Adipocyte (in vitro differentiated cells): ENCODE results near the gene ACOT12.
A peak's percentile ranks its signal among the peaks of the same experiment; 100 is the strongest.

Source experiments
- DNase-seq: peaks from one replicate; pipeline ENCODE4 v3.0.0-alpha.2; 2015; ENCODE audit warnings: low read depth
- H3K27me3 ChIP-seq: replicated peaks from 2 replicates; pipeline ENCODE4 v1.7.0; 2013; ENCODE audit warnings: mild to moderate bottlenecking, low read length, moderate library complexity; ENCODE audit not compliant: control insufficient read depth, insufficient read depth
- H3K36me3 ChIP-seq: 2 replicates; pipeline ENCODE4 v1.7.0; 2013; ENCODE audit warnings: low read length, mild to moderate bottlenecking, moderate library complexity; ENCODE audit not compliant: control insufficient read depth, insufficient read depth, severe bottlenecking
- H3K4me1 ChIP-seq: 2 replicates; pipeline ENCODE4 v1.7.0; 2013; ENCODE audit warnings: mild to moderate bottlenecking, low read length, moderate library complexity; ENCODE audit not compliant: control insufficient read depth, insufficient read depth
- H3K4me3 ChIP-seq: 2 replicates; pipeline ENCODE4 v1.7.0; 2013; ENCODE audit warnings: mild to moderate bottlenecking, low read length, moderate library complexity
- H3K9ac ChIP-seq: 2 replicates; pipeline ENCODE4 v1.7.0; 2013; ENCODE audit warnings: mild to moderate bottlenecking, low read length, moderate library complexity
- H3K9me3 ChIP-seq: 2 replicates; pipeline ENCODE4 v1.7.0; 2013; ENCODE audit warnings: mild to moderate bottlenecking, low read length, moderate library complexity; ENCODE audit not compliant: control insufficient read depth

Gene ACOT12

DNA sequence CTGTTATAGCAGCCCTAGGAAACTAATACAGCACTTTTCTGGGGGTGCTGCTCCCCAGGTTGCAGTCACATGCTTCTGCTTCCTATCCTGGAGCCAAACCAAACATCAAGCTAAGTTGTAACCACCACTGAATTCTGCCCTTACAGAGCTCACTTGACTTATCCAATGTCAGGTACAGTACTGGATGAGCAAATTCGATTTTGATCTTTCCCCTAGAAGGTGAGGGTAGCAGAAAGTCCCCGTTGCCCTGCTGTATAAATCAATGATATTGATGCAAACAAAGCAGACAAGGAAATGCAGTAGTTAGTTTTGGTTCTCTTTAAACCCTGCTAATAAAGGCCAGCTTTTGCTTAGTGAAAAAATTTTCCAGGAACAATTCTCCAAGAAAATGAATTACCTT lies 56.1 kb downstream of the ACOT12 start:
- Histone ChIP-seq H3K4me3 (no peak overlapping the region), H3K27me3 (no peaks in the 10 kb centered on the region), H3K9me3 (no peaks in the 10 kb centered on the region), H3K36me3 (no peaks in the 10 kb centered on the region), H3K4me1 (peaks cover 3% of the 10 kb centered on the region), H3K9ac (no peak overlapping the region)
- no peak for DNase-seq

DNA sequence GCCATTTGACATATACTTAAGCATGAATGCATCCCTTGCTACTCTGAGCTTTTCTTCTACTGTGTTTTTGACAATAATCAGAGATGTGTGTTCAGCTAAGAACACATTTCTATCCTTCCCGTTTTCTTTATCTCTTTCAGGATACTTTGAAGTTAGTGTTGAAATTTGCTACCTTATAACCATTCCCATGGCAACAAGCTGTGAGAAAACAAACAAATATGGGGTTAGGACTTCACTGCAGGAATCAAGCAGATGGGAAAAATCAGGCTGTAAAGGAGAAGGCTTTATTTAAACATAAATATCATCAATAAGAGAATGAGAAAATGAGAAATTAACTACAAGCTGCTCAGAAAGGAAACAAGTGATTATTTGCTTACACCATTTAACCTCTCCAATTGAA lies 57.4 kb downstream of the ACOT12 start:
- H3K4me3 ChIP-seq: no peak overlapping the region

DNA sequence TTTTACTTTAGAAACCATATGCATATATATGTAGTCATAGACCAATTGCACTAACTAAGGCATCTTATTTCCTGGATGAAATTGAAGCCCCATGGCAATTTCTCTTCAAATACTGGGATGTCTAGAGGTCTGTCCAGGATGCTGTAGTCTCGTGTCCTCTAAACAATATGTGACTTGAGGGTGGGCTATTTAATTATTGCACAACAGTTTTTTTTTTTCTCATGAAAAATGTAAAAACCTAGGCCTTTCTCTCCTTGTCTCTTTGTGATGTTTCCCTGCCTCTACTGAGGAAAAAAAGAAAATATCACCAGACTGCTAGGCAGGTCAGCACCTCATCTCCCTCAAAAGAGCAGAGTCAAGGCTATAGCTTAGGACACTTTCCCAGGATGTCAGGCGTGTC lies 58.0 kb downstream of the ACOT12 start:
- no peak overlapping the region for H3K9ac ChIP-seq
- no peaks in the 10 kb centered on the region for H3K36me3 ChIP-seq
- no peak for DNase-seq

More for the DNA sequence above, 57.4 kb downstream of the ACOT12 start:
- Histone ChIP-seq H3K9me3 (no peaks in the 10 kb centered on the region), H3K4me1 (peaks cover 3% of the 10 kb centered on the region), H3K27me3 (no peaks in the 10 kb centered on the region), H3K36me3 (no peaks in the 10 kb centered on the region), H3K9ac (no peak overlapping the region)
- no peak for DNase-seq

DNA sequence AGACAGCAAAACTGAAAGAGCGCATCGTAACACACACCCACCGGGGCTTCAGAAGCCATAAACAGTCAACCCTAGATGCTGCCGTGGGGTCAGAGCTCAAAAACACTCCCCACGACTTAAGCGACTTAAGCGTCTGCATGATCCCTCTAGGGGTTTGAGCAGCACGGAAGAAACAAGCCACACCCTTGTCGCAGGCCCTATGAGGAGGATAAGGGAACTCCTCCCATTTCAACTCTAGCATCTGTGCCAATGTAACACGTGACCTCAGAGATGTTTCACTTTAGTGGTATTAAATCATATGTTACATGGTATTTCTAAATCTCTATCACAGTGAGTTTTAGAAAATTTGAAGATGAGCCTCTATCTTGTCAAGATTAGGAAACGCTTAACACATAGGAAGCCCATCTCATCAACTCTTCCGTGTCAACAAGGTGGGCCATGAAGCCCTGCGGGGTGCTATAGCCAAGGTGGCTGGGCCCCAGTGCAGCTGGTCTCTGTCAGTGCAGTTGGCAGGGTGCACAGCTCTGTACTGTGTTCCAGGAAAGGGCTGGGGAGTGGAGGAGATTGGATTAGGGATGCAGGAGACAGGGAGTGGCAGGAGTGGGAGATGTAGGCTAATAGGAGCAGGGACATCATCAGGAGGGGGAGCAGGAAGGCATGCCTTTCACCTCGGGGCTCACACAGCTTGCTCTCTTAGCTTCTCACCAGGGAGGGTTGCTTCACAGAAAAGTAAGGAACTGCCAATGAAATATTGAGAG lies 59.5 kb downstream of the ACOT12 start:
- H3K4me3 ChIP-seq: peak overlapping the region; percentile 79
- H3K27me3 ChIP-seq: no peaks in the 10 kb centered on the region
- DNase-seq: no peak
- peaks cover 3% of the 10 kb centered on the region for H3K4me1 ChIP-seq
- no peaks in the 10 kb centered on the region for H3K36me3 ChIP-seq
- peak overlapping the region; percentile 45 for H3K9ac ChIP-seq
- no peaks in the 10 kb centered on the region for H3K9me3 ChIP-seq

More for the DNA sequence above, 58.0 kb downstream of the ACOT12 start:
- no peaks in the 10 kb centered on the region for H3K9me3 ChIP-seq
- H3K27me3 ChIP-seq: no peaks in the 10 kb centered on the region
- H3K4me1 ChIP-seq: peaks cover 3% of the 10 kb centered on the region
- no peak overlapping the region for H3K4me3 ChIP-seq

DNA sequence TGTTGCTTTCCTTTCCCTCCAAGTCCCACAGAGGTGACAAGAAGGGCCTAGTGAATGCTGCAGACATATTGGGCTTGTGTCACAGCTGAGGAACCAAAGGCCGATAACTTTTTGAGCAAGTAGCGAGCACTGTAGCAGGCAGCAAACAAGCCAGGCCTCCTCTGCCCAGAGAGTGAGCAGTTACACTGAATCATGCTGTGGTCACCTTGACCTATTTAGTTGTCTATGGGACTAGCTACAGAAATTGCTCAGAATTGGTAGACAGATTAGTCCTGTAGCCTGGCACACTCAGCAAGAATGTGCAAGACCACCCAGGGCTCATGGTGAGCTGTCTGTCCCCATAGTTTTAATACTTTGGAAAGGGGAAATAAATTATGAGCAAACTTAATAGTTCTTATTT lies 67.4 kb downstream of the ACOT12 start:
- H3K4me3 ChIP-seq: no peak overlapping the region
- no peaks in the 10 kb centered on the region for H3K9me3 ChIP-seq
- H3K27me3 ChIP-seq: no peaks in the 10 kb centered on the region
- H3K4me1 ChIP-seq: no peaks in the 10 kb centered on the region
- H3K36me3 ChIP-seq: no peaks in the 10 kb centered on the region
- DNase-seq: no peak
- H3K9ac ChIP-seq: no peak overlapping the region

DNA sequence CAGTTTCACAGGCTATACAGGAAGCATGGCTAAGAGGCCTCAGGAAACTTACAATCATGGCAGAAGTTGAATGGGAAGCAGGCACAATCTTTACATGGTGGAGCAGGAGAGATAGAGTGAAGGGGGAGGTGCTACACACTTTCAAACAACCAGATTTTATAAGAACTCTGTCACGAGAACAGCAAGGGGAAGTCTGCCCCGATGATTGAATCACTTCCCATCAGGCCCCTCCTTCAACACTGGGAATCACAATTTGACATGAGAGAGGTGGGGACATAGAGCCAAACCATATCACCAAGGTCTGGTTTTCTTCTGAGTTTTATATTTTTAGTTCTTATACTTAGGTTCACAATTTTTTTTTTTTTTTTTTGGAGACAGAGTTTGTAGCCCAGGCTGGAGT lies 76.4 kb downstream of the ACOT12 start:
- Histone ChIP-seq H3K9ac (no peak overlapping the region), H3K27me3 (no peaks in the 10 kb centered on the region), H3K4me3 (no peak overlapping the region), H3K4me1 (peaks cover 11% of the 10 kb centered on the region), H3K9me3 (no peaks in the 10 kb centered on the region), H3K36me3 (peaks cover 20% of the 10 kb centered on the region)
- DNase-seq: no peak

DNA sequence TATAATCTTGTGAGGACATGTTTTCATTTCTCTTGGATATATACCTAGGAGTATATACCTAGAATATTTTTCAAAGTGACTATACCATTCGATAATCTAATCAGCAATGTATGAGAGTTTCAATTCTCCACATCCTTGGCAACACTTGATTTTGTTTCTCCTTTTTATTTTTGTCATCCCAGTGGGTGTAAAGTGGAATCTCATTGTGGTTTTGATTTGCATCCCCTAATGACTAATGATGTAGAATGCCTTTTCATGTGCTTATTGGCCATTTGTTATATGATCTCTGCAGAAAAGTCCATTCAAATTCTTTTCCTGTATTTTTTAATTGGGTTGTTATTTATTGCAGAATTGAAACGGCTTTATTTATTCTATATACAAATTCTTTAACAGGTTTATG lies 77.4 kb downstream of the ACOT12 start:
- Histone ChIP-seq H3K36me3 (peaks cover 29% of the 10 kb centered on the region), H3K4me3 (no peak overlapping the region), H3K9ac (no peak overlapping the region), H3K9me3 (no peaks in the 10 kb centered on the region), H3K4me1 (peaks cover 11% of the 10 kb centered on the region), H3K27me3 (no peaks in the 10 kb centered on the region)
- DNase-seq: no peak

DNA sequence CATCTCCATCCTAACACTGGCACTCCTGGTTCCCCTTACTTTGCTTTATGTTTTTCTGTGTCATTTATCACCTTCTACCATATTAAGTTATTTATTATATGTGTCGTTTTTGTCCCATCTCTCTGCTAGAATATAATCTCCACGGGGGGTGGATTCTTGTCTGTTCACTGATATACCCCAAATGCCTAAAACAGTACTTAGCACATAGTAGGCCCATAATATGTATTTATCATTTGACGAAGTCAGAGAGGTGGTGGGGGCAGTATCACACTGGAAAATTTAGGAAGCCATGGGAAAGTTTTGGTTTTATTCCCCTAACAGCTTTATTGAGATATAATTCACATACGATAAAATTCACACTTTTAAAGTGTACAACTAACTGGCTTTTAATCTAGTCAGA lies 78.1 kb downstream of the ACOT12 start:
- no peak overlapping the region for H3K9ac ChIP-seq
- DNase-seq: no peak
- H3K4me3 ChIP-seq: no peak overlapping the region
- H3K27me3 ChIP-seq: no peaks in the 10 kb centered on the region
- peaks cover 37% of the 10 kb centered on the region for H3K36me3 ChIP-seq
- no peaks in the 10 kb centered on the region for H3K9me3 ChIP-seq
- H3K4me1 ChIP-seq: peaks cover 11% of the 10 kb centered on the region

DNA sequence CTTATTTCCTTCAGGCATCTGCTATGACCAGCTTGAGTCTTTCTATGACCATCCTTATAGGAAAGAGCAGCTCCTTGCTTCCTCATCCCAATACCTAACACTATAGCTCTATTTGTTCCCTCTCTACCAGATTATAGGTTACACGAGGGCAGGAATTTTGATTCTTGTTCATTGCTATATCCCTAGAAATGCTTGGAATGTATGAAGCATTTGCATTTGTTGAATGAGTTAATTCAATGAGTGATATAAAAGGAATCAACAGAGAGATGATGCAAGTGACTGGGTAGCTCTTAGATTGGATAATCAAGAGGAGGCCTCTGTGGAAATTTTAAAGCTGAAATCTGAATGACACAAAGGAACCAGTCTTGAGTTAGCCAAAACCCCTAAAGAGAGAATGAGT lies 78.6 kb downstream of the ACOT12 start:
- peaks cover 11% of the 10 kb centered on the region for H3K4me1 ChIP-seq
- H3K9ac ChIP-seq: no peak overlapping the region
- H3K27me3 ChIP-seq: no peaks in the 10 kb centered on the region
- peak; percentile 63 for DNase-seq
- H3K36me3 ChIP-seq: peaks cover 42% of the 10 kb centered on the region
- H3K4me3 ChIP-seq: no peak overlapping the region
- H3K9me3 ChIP-seq: no peaks in the 10 kb centered on the region

DNA sequence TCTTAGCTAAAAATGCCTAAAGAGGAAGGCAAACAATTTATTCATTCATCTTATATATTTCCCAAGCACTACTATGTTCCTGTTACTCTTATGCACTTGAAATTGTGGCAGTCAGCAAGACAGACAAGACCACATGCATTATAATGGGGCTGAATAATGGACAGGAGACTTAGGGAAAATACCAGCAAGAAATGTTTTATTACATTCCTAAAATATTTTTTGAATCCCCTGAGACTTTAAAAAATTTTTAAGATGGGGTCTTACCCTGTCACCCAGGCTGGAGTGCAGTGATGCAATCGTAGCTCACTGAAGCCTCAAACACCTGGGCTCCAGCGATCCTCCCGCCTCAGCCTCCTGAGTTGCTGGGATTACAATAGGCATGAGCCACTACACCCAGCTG lies 79.4 kb downstream of the ACOT12 start:
- no peak overlapping the region for H3K4me3 ChIP-seq
- H3K9ac ChIP-seq: no peak overlapping the region
- H3K9me3 ChIP-seq: no peaks in the 10 kb centered on the region
- peaks cover 11% of the 10 kb centered on the region for H3K4me1 ChIP-seq
- H3K27me3 ChIP-seq: no peaks in the 10 kb centered on the region
- DNase-seq: no peak
- H3K36me3 ChIP-seq: peaks cover 48% of the 10 kb centered on the region

DNA sequence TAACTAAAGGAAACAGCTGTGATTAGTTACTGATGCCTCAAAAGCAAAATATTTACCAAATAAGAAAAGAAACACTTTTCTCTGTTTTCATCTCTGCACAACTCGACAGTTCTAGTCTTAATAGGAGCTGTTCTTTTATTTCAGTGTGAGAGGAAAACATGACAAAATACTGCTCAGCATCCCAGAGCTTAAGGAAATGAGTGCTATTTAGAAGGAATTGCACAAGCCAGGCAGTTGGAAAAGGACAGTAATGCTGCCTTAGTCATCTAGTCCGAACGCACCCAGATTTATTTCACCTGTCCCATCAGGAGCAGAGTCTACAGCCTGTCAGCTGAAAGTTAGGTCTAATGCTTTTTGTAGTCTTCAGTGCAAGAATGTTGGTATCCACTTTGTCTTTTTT lies 80.2 kb downstream of the ACOT12 start:
- Histone ChIP-seq H3K4me1 (peaks cover 11% of the 10 kb centered on the region), H3K27me3 (no peaks in the 10 kb centered on the region), H3K9ac (no peak overlapping the region), H3K4me3 (no peak overlapping the region), H3K9me3 (no peaks in the 10 kb centered on the region), H3K36me3 (peaks cover 57% of the 10 kb centered on the region)
- DNase-seq: no peak

DNA sequence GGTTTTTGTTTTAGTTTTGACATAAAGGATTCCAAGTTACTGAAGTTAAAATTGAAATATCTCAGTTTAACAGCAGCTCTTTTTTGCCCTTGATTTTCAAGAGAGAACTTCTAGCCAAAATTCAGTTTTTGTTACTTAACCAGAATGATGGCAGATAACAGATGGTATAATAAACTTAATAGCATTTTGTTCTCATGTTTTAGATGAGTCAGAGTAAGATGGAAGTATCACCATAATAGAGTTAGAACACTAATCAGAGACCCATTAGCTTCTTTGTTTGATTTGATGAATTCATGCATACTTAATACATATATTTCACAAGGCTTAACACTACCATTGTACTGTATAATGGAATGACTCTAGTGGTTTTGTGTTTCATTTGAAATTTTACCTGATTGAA lies 80.7 kb downstream of the ACOT12 start:
- H3K9ac ChIP-seq: no peak overlapping the region
- no peak overlapping the region for H3K4me3 ChIP-seq
- peaks cover 62% of the 10 kb centered on the region for H3K36me3 ChIP-seq
- no peaks in the 10 kb centered on the region for H3K27me3 ChIP-seq
- H3K4me1 ChIP-seq: peaks cover 11% of the 10 kb centered on the region
- H3K9me3 ChIP-seq: no peaks in the 10 kb centered on the region
- DNase-seq: no peak
